Colonic mucosa (tissue), 4 donors: Measurements from ENCODE around the gene FBXL13. TPM values are rescaled to one million over a fixed set of nuclear protein-coding genes. Genes with fewer than 3 reads are reported as not detected.

ENCODE experiments used
- DNase-seq: peaks from one replicate; pipeline ENCODE4 v3.0.0-alpha.2; 2020
- H3K27ac ChIP-seq: fragments of 200-600 bp; one replicate; pipeline ENCODE4 v1.8.0; 2021
- H3K27me3 ChIP-seq: fragments of 200-600 bp; one replicate; pipeline ENCODE4 v1.8.0; 2021
- H3K36me3 ChIP-seq: fragments of 200-600 bp; one replicate; pipeline ENCODE4 v1.8.0; 2021
- H3K4me1 ChIP-seq: fragments of 200-600 bp; one replicate; pipeline ENCODE4 v1.8.0; 2021; ENCODE audit warnings: mild to moderate bottlenecking
- H3K4me3 ChIP-seq: fragments of 200-600 bp; one replicate; pipeline ENCODE4 v1.8.0; 2021
- H3K9ac ChIP-seq, 2 donors: one replicate each; pipeline ENCODE4 v1.7.0; 2013; ENCODE audit warnings: control low read depth in 2 of 2, low read depth in 2 of 2, low read length in 2 of 2
- H3K9me3 ChIP-seq: fragments of 200-600 bp; one replicate; pipeline ENCODE4 v1.8.0; 2021
- CTCF ChIP-seq: fragments of 200-600 bp; IDR thresholded peaks from one replicate; pipeline ENCODE4 v1.8.0; 2022; ENCODE audit warnings: antibody characterized with exemption, mild to moderate bottlenecking
- intact Hi-C: fragments of 100-400 bp; cut with DNase I; formaldehyde crosslinking; loops from one replicate; pipeline ENCODE4 v1.14.1; 2022
- total RNA-seq, 2 donors: library from RNA; stranded (reverse); fragmentation: NEBNext Ultra II Directional in 1 of 2; extraction: Animal tissue kit (Norgen Biotek cat#: 25700) in 1 of 2; gene quantifications; one replicate each; pipeline ENCODE4 v1.2.1, GENCODE V29; 2021
- donor health status: healthy.
- donor health status: DM: no; HTN: no; CAD: no.
- donor health status: DM: no; HTN: no; CAD: no.

FBXL13 gene
- total RNA-seq, 2 donors from 2014 or later, result 0.17 to 0.64 TPM

- Histone ChIP-seq H3K9ac (no peak overlapping the region), H3K4me1 (peaks cover 9% of the 10 kb centered on the region), H3K4me3 (no peak overlapping the region), H3K36me3 (no peaks in the 10 kb centered on the region), H3K27me3 (no peaks in the 10 kb centered on the region), H3K27ac (no peak overlapping the region), H3K9me3 (no peaks in the 10 kb centered on the region)
- no peak for DNase-seq
- no peak for TF ChIP-seq CTCF
- intact Hi-C loops, result no loop called here
Measured at GRCh38 chr7:103077318-103077717, 2.7 kb upstream of the FBXL13 start.

GRCh38 chr7:103076764-103077163 is 2.2 kb upstream of the FBXL13 start:
- H3K27ac ChIP-seq, result no peak overlapping the region
- H3K36me3 ChIP-seq, result no peaks in the 10 kb centered on the region
- TF ChIP-seq CTCF, result no peak
- no peak overlapping the region for H3K9ac ChIP-seq
- intact Hi-C loops, result no loop called here
- no peaks in the 10 kb centered on the region for H3K9me3 ChIP-seq
- no peak for DNase-seq
- H3K4me3 ChIP-seq, result no peak overlapping the region
- H3K4me1 ChIP-seq, result peaks cover 9% of the 10 kb centered on the region
- no peaks in the 10 kb centered on the region for H3K27me3 ChIP-seq

- Histone ChIP-seq H3K4me1 (peaks cover 9% of the 10 kb centered on the region), H3K36me3 (no peaks in the 10 kb centered on the region), H3K9ac (peak overlapping the region; percentile 78 to 86), H3K9me3 (no peaks in the 10 kb centered on the region), H3K4me3 (peak overlapping the region; percentile 74), H3K27ac (peak overlapping the region; percentile 91), H3K27me3 (no peaks in the 10 kb centered on the region)
- DNase-seq, result peak; percentile 52
- intact Hi-C loops, result no loop called here
- no peak for TF ChIP-seq CTCF
Measured at GRCh38 chr7:103075337-103075918, 832 bp upstream of the FBXL13 start.

GRCh38 chr7:103073989-103074518 is 542 bp downstream of the FBXL13 start:
- intact Hi-C loops, result no loop called here
- Histone ChIP-seq H3K4me1 (peaks cover 9% of the 10 kb centered on the region), H3K36me3 (no peaks in the 10 kb centered on the region), H3K9me3 (no peaks in the 10 kb centered on the region), H3K27me3 (no peaks in the 10 kb centered on the region), H3K4me3 (peak overlapping the region; percentile 74), H3K9ac (peak overlapping the region; percentile 75 to 86), H3K27ac (peak overlapping the region; percentile 91)
- no peak for TF ChIP-seq CTCF
- peak; percentile 50 for DNase-seq

- H3K27me3 ChIP-seq, result no peaks in the 10 kb centered on the region
- H3K4me1 ChIP-seq, result peaks cover 6% of the 10 kb centered on the region
- H3K4me3 ChIP-seq, result no peak overlapping the region
- no peak for TF ChIP-seq CTCF
- H3K27ac ChIP-seq, result no peak overlapping the region
- intact Hi-C loops, result no loop called here
- H3K9me3 ChIP-seq, result no peaks in the 10 kb centered on the region
- no peak for DNase-seq
- H3K9ac ChIP-seq, result no peak overlapping the region
- H3K36me3 ChIP-seq, result no peaks in the 10 kb centered on the region
Measured at GRCh38 chr7:103071000-103071399, 3.6 kb downstream of the FBXL13 start.
